IMR-90 (cell line): ENCODE data around the gene AMIGO3.

Experiments used
- CTCF ChIP-seq: conservative IDR thresholded peaks from 2 replicates; pipeline ENCODE4 v1.5.1; 2012; ENCODE audit warnings: mild to moderate bottlenecking, low read depth, low read length, improper control_type of control experiment
- FOS ChIP-seq: fragments of 150-350 bp; IDR thresholded peaks from 2 replicates; pipeline ENCODE4 v1.6.1; 2016; ENCODE audit warnings: low read depth, low read length
- RAD21 ChIP-seq: IDR thresholded peaks from 2 replicates; pipeline ENCODE4 v1.6.1; 2012; ENCODE audit warnings: low read length, improper control_type of control experiment
- RFX5 ChIP-seq: IDR thresholded peaks from 2 replicates; pipeline ENCODE4 v1.8.0; 2012; ENCODE audit warnings: low read depth, mild to moderate bottlenecking, low read length, moderate library complexity
- USF2 ChIP-seq: fragments of 150-350 bp; IDR thresholded peaks from 2 replicates; pipeline ENCODE4 v1.6.1; 2017; ENCODE audit warnings: mild to moderate bottlenecking, antibody characterized with exemption, low read length, low read depth
- TF ChIP-seq, protein P1 (sequence below): fragments of 150-350 bp; IDR thresholded peaks from 2 replicates; pipeline ENCODE4 v1.6.1; 2016; ENCODE audit warnings: low read depth, mild to moderate bottlenecking, low read length, moderate library complexity, borderline replicate concordance

DNA sequence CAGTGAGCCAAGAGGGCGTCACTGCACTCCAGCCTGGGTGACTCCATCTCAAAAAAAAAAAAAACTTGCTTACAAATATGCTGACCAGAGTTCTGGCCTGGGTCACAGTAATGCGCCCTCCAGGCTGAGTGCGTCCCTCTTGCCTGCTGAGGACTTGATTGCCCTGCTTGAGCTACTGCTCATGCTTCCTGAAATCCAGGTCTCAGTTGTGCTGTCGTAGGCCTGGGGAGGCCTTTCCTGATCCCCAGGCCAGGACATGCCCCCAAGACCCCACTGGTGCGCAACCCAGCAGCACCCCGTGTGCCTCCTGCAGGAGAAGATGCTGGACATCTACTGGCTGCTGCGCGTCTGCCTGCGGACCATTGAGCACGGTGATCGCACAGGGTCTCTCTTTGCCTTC lies 7.3 kb downstream of the AMIGO3 start:
- TF ChIP-seq CTCF = no peak
- no peak for TF ChIP-seq FOS
- no peak for TF ChIP-seq RAD21
- no peak for TF ChIP-seq USF2
- TF ChIP-seq RFX5 = no peak
- TF ChIP-seq, protein P1, sequence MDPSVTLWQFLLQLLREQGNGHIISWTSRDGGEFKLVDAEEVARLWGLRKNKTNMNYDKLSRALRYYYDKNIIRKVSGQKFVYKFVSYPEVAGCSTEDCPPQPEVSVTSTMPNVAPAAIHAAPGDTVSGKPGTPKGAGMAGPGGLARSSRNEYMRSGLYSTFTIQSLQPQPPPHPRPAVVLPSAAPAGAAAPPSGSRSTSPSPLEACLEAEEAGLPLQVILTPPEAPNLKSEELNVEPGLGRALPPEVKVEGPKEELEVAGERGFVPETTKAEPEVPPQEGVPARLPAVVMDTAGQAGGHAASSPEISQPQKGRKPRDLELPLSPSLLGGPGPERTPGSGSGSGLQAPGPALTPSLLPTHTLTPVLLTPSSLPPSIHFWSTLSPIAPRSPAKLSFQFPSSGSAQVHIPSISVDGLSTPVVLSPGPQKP = no peak
